ENCODE data around the gene SFXN2. TPM values are rescaled to one million over a fixed set of nuclear protein-coding genes. Genes with fewer than 3 reads are reported as not detected.
A peak's percentile ranks its signal among the peaks of the same experiment; 100 is the strongest.

SFXN2 gene
- total and polyA plus RNA-seq, 2 experiments from 2014 or later: 5.7 to 6.2 TPM

DNA sequence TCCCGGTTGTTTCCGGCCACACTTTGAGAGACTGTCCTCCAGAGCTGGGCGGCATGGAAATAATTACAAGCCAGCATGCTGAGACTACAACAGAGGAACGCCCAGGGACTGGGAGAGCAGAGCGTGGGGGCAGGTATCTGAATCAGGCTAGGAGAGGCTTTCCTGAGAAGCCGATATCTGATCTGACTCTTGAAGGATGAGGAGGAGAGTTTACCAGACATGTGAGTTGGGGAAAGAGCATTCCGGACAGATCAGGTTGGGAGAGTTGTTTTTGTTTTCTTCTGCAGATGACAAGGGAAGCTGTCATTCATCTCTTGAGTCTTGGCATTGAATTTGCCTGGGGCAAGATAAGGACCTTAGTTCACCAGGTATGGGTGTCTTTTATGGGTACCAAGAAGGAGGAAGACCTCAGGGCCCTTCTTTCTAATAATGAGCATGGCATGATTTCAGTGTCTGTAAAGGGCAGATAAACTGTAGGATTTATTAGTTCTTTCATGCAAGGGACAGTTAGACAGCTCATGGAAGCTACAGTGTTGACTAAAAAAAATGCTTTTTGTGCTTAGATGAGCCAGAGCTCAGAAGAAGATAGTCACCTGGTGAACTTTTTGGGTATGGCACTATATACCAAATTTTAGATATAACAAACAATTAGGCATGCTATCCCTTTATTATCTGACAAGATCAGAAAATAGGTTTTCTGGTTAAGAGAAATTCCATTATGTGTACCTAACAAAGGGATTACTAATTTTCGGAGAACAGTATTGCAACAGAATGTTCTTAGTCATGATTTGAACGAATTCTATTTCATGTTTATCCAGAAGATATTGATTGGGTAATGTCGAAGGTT is 65.5 kb downstream of the SFXN2 start:
- TF ChIP-seq, protein P1, sequence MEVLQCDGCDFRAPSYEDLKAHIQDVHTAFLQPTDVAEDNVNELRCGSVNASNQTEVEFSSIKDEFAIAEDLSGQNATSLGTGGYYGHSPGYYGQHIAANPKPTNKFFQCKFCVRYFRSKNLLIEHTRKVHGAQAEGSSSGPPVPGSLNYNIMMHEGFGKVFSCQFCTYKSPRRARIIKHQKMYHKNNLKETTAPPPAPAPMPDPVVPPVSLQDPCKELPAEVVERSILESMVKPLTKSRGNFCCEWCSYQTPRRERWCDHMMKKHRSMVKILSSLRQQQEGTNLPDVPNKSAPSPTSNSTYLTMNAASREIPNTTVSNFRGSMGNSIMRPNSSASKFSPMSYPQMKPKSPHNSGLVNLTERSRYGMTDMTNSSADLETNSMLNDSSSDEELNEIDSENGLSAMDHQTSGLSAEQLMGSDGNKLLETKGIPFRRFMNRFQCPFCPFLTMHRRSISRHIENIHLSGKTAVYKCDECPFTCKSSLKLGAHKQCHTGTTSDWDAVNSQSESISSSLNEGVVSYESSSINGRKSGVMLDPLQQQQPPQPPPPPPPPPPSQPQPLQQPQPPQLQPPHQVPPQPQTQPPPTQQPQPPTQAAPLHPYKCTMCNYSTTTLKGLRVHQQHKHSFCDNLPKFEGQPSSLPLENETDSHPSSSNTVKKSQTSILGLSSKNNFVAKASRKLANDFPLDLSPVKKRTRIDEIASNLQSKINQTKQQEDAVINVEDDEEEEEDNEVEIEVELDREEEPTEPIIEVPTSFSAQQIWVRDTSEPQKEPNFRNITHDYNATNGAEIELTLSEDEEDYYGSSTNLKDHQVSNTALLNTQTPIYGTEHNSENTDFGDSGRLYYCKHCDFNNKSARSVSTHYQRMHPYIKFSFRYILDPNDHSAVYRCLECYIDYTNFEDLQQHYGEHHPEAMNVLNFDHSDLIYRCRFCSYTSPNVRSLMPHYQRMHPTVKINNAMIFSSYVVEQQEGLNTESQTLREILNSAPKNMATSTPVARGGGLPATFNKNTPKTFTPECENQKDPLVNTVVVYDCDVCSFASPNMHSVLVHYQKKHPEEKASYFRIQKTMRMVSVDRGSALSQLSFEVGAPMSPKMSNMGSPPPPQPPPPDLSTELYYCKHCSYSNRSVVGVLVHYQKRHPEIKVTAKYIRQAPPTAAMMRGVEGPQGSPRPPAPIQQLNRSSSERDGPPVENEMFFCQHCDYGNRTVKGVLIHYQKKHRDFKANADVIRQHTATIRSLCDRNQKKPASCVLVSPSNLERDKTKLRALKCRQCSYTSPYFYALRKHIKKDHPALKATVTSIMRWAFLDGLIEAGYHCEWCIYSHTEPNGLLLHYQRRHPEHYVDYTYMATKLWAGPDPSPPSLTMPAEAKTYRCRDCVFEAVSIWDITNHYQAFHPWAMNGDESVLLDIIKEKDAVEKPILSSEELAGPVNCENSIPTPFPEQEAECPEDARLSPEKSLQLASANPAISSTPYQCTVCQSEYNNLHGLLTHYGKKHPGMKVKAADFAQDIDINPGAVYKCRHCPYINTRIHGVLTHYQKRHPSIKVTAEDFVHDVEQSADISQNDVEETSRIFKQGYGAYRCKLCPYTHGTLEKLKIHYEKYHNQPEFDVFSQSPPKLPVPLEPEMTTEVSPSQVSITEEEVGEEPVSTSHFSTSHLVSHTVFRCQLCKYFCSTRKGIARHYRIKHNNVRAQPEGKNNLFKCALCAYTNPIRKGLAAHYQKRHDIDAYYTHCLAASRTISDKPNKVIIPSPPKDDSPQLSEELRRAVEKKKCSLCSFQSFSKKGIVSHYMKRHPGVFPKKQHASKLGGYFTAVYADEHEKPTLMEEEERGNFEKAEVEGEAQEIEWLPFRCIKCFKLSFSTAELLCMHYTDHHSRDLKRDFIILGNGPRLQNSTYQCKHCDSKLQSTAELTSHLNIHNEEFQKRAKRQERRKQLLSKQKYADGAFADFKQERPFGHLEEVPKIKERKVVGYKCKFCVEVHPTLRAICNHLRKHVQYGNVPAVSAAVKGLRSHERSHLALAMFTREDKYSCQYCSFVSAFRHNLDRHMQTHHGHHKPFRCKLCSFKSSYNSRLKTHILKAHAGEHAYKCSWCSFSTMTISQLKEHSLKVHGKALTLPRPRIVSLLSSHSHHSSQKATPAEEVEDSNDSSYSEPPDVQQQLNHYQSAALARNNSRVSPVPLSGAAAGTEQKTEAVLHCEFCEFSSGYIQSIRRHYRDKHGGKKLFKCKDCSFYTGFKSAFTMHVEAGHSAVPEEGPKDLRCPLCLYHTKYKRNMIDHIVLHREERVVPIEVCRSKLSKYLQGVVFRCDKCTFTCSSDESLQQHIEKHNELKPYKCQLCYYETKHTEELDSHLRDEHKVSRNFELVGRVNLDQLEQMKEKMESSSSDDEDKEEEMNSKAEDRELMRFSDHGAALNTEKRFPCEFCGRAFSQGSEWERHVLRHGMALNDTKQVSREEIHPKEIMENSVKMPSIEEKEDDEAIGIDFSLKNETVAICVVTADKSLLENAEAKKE (CRISPR knock-in tag; IDR thresholded peaks at IDR 0.05): no peak
- TF ChIP-seq EZH2phosphoT487 (IDR thresholded peaks at IDR 0.05; ENCODE audit: unreplicated experiment) (no peak), JUNB (IDR thresholded peaks at IDR 0.05; ENCODE audit: unreplicated experiment) (no peak), STAT1 (IDR thresholded peaks at IDR 0.05; ENCODE audit: unreplicated experiment) (no peak), EZH2 (IDR thresholded peaks at IDR 0.05; ENCODE audit: low read depth, unreplicated experiment) (no peak), NANOG (IDR thresholded peaks at IDR 0.05; ENCODE audit: borderline replicate concordance) (no peak), ZNF114 (CRISPR knock-in tag; IDR thresholded peaks at IDR 0.05) (no peak), ZNF331 (CRISPR knock-in tag; IDR thresholded peaks at IDR 0.05; ENCODE audit: low read depth) (no peak), CREB1 (CRISPR knock-in tag; IDR thresholded peaks at IDR 0.05; ENCODE audit: low read depth) (no peak), POLR2AphosphoS5 (IDR thresholded peaks at IDR 0.05; ENCODE audit: low read depth) (no peak)
- TF ChIP-seq, protein P2, sequence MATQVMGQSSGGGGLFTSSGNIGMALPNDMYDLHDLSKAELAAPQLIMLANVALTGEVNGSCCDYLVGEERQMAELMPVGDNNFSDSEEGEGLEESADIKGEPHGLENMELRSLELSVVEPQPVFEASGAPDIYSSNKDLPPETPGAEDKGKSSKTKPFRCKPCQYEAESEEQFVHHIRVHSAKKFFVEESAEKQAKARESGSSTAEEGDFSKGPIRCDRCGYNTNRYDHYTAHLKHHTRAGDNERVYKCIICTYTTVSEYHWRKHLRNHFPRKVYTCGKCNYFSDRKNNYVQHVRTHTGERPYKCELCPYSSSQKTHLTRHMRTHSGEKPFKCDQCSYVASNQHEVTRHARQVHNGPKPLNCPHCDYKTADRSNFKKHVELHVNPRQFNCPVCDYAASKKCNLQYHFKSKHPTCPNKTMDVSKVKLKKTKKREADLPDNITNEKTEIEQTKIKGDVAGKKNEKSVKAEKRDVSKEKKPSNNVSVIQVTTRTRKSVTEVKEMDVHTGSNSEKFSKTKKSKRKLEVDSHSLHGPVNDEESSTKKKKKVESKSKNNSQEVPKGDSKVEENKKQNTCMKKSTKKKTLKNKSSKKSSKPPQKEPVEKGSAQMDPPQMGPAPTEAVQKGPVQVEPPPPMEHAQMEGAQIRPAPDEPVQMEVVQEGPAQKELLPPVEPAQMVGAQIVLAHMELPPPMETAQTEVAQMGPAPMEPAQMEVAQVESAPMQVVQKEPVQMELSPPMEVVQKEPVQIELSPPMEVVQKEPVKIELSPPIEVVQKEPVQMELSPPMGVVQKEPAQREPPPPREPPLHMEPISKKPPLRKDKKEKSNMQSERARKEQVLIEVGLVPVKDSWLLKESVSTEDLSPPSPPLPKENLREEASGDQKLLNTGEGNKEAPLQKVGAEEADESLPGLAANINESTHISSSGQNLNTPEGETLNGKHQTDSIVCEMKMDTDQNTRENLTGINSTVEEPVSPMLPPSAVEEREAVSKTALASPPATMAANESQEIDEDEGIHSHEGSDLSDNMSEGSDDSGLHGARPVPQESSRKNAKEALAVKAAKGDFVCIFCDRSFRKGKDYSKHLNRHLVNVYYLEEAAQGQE (IDR thresholded peaks at IDR 0.05; ENCODE audit: unreplicated experiment): no peak
- TF ChIP-seq, protein P3, sequence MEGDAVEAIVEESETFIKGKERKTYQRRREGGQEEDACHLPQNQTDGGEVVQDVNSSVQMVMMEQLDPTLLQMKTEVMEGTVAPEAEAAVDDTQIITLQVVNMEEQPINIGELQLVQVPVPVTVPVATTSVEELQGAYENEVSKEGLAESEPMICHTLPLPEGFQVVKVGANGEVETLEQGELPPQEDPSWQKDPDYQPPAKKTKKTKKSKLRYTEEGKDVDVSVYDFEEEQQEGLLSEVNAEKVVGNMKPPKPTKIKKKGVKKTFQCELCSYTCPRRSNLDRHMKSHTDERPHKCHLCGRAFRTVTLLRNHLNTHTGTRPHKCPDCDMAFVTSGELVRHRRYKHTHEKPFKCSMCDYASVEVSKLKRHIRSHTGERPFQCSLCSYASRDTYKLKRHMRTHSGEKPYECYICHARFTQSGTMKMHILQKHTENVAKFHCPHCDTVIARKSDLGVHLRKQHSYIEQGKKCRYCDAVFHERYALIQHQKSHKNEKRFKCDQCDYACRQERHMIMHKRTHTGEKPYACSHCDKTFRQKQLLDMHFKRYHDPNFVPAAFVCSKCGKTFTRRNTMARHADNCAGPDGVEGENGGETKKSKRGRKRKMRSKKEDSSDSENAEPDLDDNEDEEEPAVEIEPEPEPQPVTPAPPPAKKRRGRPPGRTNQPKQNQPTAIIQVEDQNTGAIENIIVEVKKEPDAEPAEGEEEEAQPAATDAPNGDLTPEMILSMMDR (conservative IDR thresholded peaks at IDR 0.05; ENCODE audit: low read depth in 2 of 2): no peak
- TF ChIP-seq, protein P4, sequence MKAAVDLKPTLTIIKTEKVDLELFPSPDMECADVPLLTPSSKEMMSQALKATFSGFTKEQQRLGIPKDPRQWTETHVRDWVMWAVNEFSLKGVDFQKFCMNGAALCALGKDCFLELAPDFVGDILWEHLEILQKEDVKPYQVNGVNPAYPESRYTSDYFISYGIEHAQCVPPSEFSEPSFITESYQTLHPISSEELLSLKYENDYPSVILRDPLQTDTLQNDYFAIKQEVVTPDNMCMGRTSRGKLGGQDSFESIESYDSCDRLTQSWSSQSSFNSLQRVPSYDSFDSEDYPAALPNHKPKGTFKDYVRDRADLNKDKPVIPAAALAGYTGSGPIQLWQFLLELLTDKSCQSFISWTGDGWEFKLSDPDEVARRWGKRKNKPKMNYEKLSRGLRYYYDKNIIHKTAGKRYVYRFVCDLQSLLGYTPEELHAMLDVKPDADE (IDR thresholded peaks at IDR 0.05): no peak
- H3K4me2 ChIP-seq: peak overlapping the region; percentile 43; the same call in 1 of the 2 replicates
- H3K9me2 ChIP-seq (ENCODE audit: insufficient read depth): no peaks in the 10 kb centered on the region
- peaks cover 2% of the 10 kb centered on the region; the same call in 1 of the 3 replicates for H3K36me3 Mint-ChIP-seq (ENCODE audit: low read depth)
- peaks cover 8% of the 10 kb centered on the region for H3K27me3 Mint-ChIP-seq (ENCODE audit: insufficient read depth, low read depth, poor library complexity)
- H3K4me3 ChIP-seq: no peak overlapping the region
- H3K27me3 ChIP-seq (ENCODE audit: insufficient read depth): no peaks in the 10 kb centered on the region
- H3K27ac Mint-ChIP-seq: no peak overlapping the region
- ATAC-seq: no peak
- DNase-seq (ENCODE audit: low spot score): no peak
- peaks cover 68% of the 10 kb centered on the region for H3K4me1 ChIP-seq (ENCODE audit: insufficient read depth)
- peaks cover 9% of the 10 kb centered on the region for H3K79me2 ChIP-seq (replicated peaks; ENCODE audit: insufficient read depth)
- no peaks in the 10 kb centered on the region for H3F3A ChIP-seq (replicated peaks; ENCODE audit: low read depth)
- peaks cover 67% of the 10 kb centered on the region for H3K4me1 Mint-ChIP-seq
- no peak overlapping the region for H3K27ac ChIP-seq (ENCODE audit: low read depth)
- no peaks in the 10 kb centered on the region for H3K9me3 Mint-ChIP-seq
- H3K4me3 Mint-ChIP-seq: no peak overlapping the region; the same call in 2 of the 3 replicates
- H2AFZ ChIP-seq: no peak overlapping the region
- no peaks in the 10 kb centered on the region; the same call in 1 of the 2 replicates for H4K20me1 ChIP-seq (replicated peaks; ENCODE audit: insufficient read depth)
- no peaks in the 10 kb centered on the region for H3K36me3 ChIP-seq (ENCODE audit: insufficient read depth)

Data from GM23338 (cell line).